Glutamatergic neuron (in vitro differentiated cells): ENCODE measurements around the gene NLRP12. TPM values are rescaled to one million over a fixed set of nuclear protein-coding genes. Genes with fewer than 3 reads are reported as not detected.

Experiments used
- DNase-seq: peaks from one replicate; pipeline ENCODE4 v3.0.0; 2022
- H3K27ac Mint-ChIP-seq: one replicate; pipeline ENCODE4 v1.8.0; 2020; ENCODE audit warnings: mild to moderate bottlenecking, mixed read lengths, inconsistent platforms; ENCODE audit not compliant: unreplicated experiment
- H3K27me3 Mint-ChIP-seq: one replicate; pipeline ENCODE4 v1.8.0; 2020; ENCODE audit warnings: mild to moderate bottlenecking, moderate library complexity, mixed read lengths, inconsistent platforms; ENCODE audit not compliant: unreplicated experiment
- H3K36me3 Mint-ChIP-seq: one replicate; pipeline ENCODE4 v1.8.0; 2020; ENCODE audit warnings: mild to moderate bottlenecking, mixed read lengths, inconsistent platforms; ENCODE audit not compliant: unreplicated experiment
- H3K4me1 Mint-ChIP-seq: one replicate; pipeline ENCODE4 v1.8.0; 2020; ENCODE audit warnings: mild to moderate bottlenecking, low read depth, mixed read lengths, inconsistent platforms; ENCODE audit not compliant: unreplicated experiment
- H3K4me3 Mint-ChIP-seq: one replicate; pipeline ENCODE4 v1.8.0; 2020; ENCODE audit warnings: mild to moderate bottlenecking, mixed read lengths, inconsistent platforms; ENCODE audit not compliant: unreplicated experiment
- H3K9me3 Mint-ChIP-seq: one replicate; pipeline ENCODE4 v1.8.0; 2020; ENCODE audit warnings: mild to moderate bottlenecking, moderate library complexity, mixed read lengths, inconsistent platforms; ENCODE audit not compliant: unreplicated experiment
- CTCF ChIP-seq: fragments of 200-600 bp; sonication (generic); IDR thresholded peaks from one replicate; pipeline ENCODE4 v1.5.0; 2021; ENCODE audit not compliant: partially characterized antibody, unreplicated experiment
- total RNA-seq: library from RNA; stranded (reverse); fragmentation: NEBNext Ultra II Directional; extraction: Animal tissue kit (Norgen Biotek cat#: 25700); gene quantifications from one replicate; pipeline ENCODE4 v1.2.1, GENCODE V29; 2021; ENCODE audit not compliant: unreplicated experiment

The NLRP12 gene
- total RNA-seq, 1 donor from 2014 or later = 0.12 TPM

DNA sequence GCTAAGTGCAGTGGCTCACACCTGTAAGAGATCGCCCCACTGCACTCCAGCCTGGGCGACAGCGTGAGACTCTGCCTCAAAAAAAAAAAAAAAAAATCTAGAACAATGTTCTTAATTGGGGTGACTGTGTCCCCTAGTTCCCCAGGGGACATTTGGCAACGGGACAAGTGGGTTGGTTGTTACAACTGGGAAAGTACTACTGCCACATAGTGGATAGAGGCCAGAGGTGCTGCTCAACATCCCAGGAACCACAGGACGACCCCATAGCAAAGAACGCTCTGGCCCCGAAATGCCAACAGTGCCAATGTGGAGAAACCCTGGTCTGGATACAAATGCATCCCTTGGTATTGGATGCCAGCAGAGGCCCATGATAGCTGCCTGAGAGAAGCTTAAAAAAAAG, 11.8 kb downstream of the NLRP12 start:
- DNase-seq = no peak
- Mint-ChIP-seq H3K36me3 (no peaks in the 10 kb centered on the region), H3K4me1 (no peaks in the 10 kb centered on the region), H3K27ac (no peak overlapping the region), H3K4me3 (no peak overlapping the region), H3K27me3 (peaks cover 2% of the 10 kb centered on the region), H3K9me3 (peaks cover 2% of the 10 kb centered on the region)
- TF ChIP-seq CTCF = no peak

DNA sequence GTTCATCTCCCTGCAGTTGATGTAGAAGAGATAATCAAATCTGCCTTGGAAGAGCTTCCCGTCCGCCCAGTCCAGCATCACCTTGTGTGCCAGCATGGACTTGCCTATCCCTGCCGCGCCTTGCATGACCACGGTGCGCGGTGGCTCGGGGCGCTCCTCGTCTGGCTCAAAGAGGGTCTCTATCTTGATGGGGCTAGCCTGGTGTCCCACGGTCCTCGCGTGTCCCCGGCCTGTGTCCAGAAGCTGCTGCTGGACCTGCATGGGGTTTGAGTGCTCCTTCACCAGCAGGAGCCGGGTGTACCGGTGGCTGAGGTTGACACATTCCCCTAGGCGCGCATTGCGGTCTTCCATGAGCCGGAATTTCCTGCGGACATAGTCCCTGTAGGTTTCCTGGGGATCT, 13.2 kb downstream of the NLRP12 start:
- no peaks in the 10 kb centered on the region for H3K4me1 Mint-ChIP-seq
- no peaks in the 10 kb centered on the region for H3K36me3 Mint-ChIP-seq
- TF ChIP-seq CTCF = no peak
- H3K4me3 Mint-ChIP-seq = no peak overlapping the region
- H3K27ac Mint-ChIP-seq = no peak overlapping the region
- peaks cover 2% of the 10 kb centered on the region for H3K9me3 Mint-ChIP-seq
- DNase-seq = no peak
- H3K27me3 Mint-ChIP-seq = no peaks in the 10 kb centered on the region

DNA sequence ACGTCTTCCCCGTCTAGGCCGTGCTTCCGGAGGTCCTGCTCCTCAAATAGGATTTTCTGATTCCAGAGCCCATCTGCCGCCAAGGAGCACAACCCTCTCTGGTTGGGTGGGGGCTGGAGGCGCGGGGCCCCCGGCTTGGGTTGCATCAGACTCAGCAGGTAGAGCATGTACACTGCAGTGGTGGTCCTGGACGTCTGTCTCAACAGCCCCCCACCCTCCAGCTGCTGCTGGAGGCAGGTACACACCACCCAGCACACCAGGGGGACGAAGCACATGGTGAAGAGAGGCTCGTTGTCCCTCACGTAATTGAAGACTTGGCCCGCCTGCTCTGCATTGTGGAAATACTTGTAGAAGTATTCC, 13.9 kb downstream of the NLRP12 start:
- Mint-ChIP-seq H3K4me3 (no peak overlapping the region), H3K27me3 (no peaks in the 10 kb centered on the region), H3K27ac (no peak overlapping the region), H3K9me3 (peaks cover 2% of the 10 kb centered on the region), H3K36me3 (no peaks in the 10 kb centered on the region), H3K4me1 (no peaks in the 10 kb centered on the region)
- no peak for TF ChIP-seq CTCF
- DNase-seq = no peak

GRCh38 chr19:53809518-53810186, 14.5 kb downstream of the NLRP12 start:
- peaks cover 2% of the 10 kb centered on the region for H3K9me3 Mint-ChIP-seq
- peak; percentile 52 for TF ChIP-seq CTCF
- peak; percentile 47 for DNase-seq
- H3K27ac Mint-ChIP-seq = no peak overlapping the region
- no peaks in the 10 kb centered on the region for H3K4me1 Mint-ChIP-seq
- no peaks in the 10 kb centered on the region for H3K36me3 Mint-ChIP-seq
- H3K27me3 Mint-ChIP-seq = no peaks in the 10 kb centered on the region
- no peak overlapping the region for H3K4me3 Mint-ChIP-seq

DNA sequence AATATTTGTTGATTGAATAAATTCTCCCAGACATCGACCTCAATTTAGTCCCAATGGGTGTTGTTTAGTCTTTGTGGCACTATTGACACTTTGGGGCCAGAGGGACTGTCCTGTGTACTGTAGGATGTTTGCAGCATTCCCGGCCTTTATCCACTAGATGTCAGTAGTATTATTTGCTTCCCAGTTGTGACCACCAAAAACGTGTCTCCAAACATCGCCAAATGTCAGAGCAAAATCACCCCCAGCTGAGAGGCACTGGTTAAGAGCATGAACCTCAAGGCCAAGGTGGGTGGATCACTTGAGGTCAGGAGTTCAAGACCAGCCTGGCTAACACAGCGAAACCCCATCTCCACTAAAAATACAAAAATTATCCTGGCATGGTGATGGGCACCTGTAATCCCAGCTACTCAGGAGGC, 15.4 kb downstream of the NLRP12 start:
- TF ChIP-seq CTCF = no peak
- Mint-ChIP-seq H3K9me3 (peaks cover 2% of the 10 kb centered on the region), H3K4me3 (no peak overlapping the region), H3K27ac (no peak overlapping the region), H3K36me3 (no peaks in the 10 kb centered on the region), H3K27me3 (no peaks in the 10 kb centered on the region), H3K4me1 (no peaks in the 10 kb centered on the region)
- DNase-seq = no peak
